ENCODE results near the gene C16orf96.

- TF ChIP-seq GABPB1 (CRISPR knock-in tag; IDR thresholded peaks at IDR 0.05) (no peak), NR3C1 (CRISPR knock-in tag; conservative IDR thresholded peaks at IDR 0.05; ENCODE audit: low read depth) (no peak)
- TF ChIP-seq, protein P1, sequence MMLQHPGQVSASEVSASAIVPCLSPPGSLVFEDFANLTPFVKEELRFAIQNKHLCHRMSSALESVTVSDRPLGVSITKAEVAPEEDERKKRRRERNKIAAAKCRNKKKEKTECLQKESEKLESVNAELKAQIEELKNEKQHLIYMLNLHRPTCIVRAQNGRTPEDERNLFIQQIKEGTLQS (CRISPR knock-in tag; conservative IDR thresholded peaks at IDR 0.05): no peak
- TF ChIP-seq, protein P2, sequence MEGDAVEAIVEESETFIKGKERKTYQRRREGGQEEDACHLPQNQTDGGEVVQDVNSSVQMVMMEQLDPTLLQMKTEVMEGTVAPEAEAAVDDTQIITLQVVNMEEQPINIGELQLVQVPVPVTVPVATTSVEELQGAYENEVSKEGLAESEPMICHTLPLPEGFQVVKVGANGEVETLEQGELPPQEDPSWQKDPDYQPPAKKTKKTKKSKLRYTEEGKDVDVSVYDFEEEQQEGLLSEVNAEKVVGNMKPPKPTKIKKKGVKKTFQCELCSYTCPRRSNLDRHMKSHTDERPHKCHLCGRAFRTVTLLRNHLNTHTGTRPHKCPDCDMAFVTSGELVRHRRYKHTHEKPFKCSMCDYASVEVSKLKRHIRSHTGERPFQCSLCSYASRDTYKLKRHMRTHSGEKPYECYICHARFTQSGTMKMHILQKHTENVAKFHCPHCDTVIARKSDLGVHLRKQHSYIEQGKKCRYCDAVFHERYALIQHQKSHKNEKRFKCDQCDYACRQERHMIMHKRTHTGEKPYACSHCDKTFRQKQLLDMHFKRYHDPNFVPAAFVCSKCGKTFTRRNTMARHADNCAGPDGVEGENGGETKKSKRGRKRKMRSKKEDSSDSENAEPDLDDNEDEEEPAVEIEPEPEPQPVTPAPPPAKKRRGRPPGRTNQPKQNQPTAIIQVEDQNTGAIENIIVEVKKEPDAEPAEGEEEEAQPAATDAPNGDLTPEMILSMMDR (IDR thresholded peaks at IDR 0.05): no peak
Measured at GRCh38 chr16:4588961-4589360, 32.8 kb downstream of the C16orf96 start.

Data from WTC11 (cell line).